Ascending aorta (tissue), 2 donors: ENCODE results near the gene FYB2. TPM values are rescaled to one million over a fixed set of nuclear protein-coding genes. Genes with fewer than 3 reads are reported as not detected.

ENCODE experiments used
- DNase-seq, 2 donors: peaks; one replicate each; pipeline ENCODE4 v3.0.0-alpha.2; 2019; ENCODE audit warnings: low spot score in 2 of 2
- H3K27ac ChIP-seq, 2 donors: fragments of 200-600 bp; sonication (generic); one replicate each; pipeline ENCODE4 v1.5.1; 2016 to 2017; ENCODE audit warnings: mild to moderate bottlenecking in 1 of 2
- H3K27me3 ChIP-seq: fragments of 200-600 bp; sonication (generic); one replicate; pipeline ENCODE4 v1.5.1; 2017
- H3K36me3 ChIP-seq, 2 donors: fragments of 200-600 bp; sonication (generic); one replicate each; pipeline ENCODE4 v1.5.1; 2016
- H3K4me1 ChIP-seq, 2 donors: fragments of 200-600 bp; sonication (generic); one replicate each; pipeline ENCODE4 v1.5.1; 2016 to 2017; ENCODE audit warnings: mild to moderate bottlenecking in 1 of 2
- H3K4me3 ChIP-seq, 2 donors: fragments of 200-600 bp; sonication (generic); one replicate each; pipeline ENCODE4 v1.5.1; 2016 to 2017; ENCODE audit warnings: mild to moderate bottlenecking in 1 of 2
- H3K9me3 ChIP-seq, 2 donors: fragments of 200-600 bp; sonication (generic); one replicate each; pipeline ENCODE4 v1.5.1; 2016
- intact Hi-C: fragments of 100-400 bp; cut with DNase I; formaldehyde crosslinking; loops from one replicate; pipeline ENCODE4 v1.15.1; 2023
- total RNA-seq: library from RNA; depleted of rRNA; stranded (reverse); fragments of >200 nt; gene quantifications from one replicate; pipeline ENCODE4 v1.1.0, GENCODE V29; 2016
- TF ChIP-seq, protein P1 (sequence below), 3 experiments: fragments of 200-600 bp in 2 of 3; fragments of 450-650 bp in 1 of 3; sonication (generic) in 2 of 3; IDR thresholded peaks; one replicate each; pipeline ENCODE4 v1.5.1; 2016 to 2019; ENCODE audit warnings: antibody characterized with exemption in 3 of 3, mild to moderate bottlenecking in 1 of 3, moderate library complexity in 1 of 3

Gene FYB2
- total RNA-seq, 1 donor from 2014 or later, result not detected

DNA sequence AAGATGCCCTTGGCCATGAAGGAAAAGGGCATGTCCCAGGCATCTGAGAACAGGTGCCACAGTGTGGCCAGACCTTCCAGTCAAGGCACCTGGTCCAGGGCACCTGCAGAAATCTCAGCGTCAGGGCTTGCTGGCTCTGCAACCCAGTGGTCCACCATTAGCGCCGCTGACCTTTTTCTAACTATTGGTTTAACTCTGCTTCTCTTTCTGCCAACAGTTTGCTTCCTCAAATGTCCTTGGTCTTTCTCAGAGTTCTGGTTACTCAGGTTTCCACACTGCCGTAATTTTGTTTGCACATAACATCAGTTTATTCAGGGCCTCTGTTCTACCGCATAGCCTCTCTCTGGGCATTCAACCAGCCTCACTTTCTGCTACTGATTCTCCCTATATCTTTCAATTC is 16.5 kb upstream of the FYB2 start:
- TF ChIP-seq, protein P1, sequence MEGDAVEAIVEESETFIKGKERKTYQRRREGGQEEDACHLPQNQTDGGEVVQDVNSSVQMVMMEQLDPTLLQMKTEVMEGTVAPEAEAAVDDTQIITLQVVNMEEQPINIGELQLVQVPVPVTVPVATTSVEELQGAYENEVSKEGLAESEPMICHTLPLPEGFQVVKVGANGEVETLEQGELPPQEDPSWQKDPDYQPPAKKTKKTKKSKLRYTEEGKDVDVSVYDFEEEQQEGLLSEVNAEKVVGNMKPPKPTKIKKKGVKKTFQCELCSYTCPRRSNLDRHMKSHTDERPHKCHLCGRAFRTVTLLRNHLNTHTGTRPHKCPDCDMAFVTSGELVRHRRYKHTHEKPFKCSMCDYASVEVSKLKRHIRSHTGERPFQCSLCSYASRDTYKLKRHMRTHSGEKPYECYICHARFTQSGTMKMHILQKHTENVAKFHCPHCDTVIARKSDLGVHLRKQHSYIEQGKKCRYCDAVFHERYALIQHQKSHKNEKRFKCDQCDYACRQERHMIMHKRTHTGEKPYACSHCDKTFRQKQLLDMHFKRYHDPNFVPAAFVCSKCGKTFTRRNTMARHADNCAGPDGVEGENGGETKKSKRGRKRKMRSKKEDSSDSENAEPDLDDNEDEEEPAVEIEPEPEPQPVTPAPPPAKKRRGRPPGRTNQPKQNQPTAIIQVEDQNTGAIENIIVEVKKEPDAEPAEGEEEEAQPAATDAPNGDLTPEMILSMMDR (IDR thresholded peaks at IDR 0.05), result no peak
- no peaks in the 10 kb centered on the region for H3K36me3 ChIP-seq
- H3K4me3 ChIP-seq, result no peak overlapping the region
- DNase-seq, result no peak
- intact Hi-C loops, result loop anchor here (10.0 kb wide), 1 partner anchor 1329 kb away; no protein-coding TSS in a partner anchor
- H3K9me3 ChIP-seq, result peaks cover 0 to 4% of the 10 kb centered on the region in 2 donors
- no peaks in the 10 kb centered on the region for H3K27me3 ChIP-seq
- H3K4me1 ChIP-seq, result no peaks in the 10 kb centered on the region
- H3K27ac ChIP-seq, result no peak overlapping the region

DNA sequence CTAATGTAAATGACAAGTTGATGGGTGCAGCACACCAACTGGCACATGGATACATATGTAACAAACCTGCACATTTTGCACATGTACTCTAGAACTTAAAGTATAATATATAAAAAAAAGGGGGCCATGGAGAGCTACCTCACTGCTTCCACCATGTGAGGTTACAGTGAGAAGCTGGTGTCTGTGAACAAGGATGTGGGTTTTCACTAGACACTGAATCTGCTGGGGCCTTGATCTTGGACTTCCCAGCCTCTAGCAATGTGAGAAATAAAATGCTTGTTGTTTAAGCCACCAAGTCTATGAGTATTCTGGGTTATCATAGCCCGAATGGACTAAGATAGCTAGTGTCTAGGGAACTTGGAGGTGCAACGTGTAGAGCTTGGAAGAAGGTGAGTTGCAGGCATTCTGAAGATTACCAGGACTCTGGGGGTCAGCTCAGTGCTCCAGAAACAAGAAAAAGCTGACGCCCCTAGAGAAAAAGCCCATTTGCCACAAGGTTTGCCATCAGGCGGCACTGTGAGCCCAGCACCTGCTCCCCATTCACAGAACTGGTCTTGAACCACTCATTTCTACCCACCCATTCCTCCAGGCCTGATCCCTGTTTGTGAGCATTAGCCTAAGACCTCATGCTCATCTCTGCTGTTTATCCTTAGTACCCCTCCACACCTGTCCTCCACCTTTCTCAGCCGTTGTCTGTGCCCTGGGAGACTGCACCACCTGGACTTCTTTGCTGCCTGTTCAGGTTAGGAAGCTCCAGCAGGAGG is 15.1 kb upstream of the FYB2 start:
- Histone ChIP-seq H3K27me3 (no peaks in the 10 kb centered on the region), H3K4me1 (no peaks in the 10 kb centered on the region), H3K27ac (no peak overlapping the region), H3K4me3 (no peak overlapping the region), H3K36me3 (no peaks in the 10 kb centered on the region), H3K9me3 (no peaks in the 10 kb centered on the region)
- DNase-seq, result no peak
- intact Hi-C loops, result loop anchor here (10.0 kb wide), 1 partner anchor 1330 kb away; no protein-coding TSS in a partner anchor
- TF ChIP-seq, protein P1 (IDR thresholded peaks at IDR 0.05), result no peak

DNA sequence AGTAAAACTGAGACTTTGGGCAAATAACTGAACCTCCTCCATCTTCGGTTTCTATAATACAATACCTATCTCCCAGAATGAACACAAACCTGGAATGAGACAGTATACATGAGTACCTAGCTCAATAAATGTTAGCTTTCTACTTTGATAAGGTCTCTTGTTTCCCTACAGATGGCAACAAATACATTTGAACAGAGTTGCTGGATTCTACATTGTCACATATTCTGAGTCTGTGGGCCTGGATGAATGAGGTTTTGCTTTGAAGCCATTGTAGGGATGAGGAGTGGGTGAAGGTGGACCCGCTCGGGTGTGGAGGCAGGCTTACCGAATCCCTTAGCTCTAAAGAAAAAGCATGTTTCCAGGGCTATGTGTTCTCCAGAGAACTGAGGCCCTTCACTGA is 13.9 kb upstream of the FYB2 start:
- Histone ChIP-seq H3K27ac (peak overlapping the region in 1 of 2 donors; percentile 63), H3K36me3 (no peaks in the 10 kb centered on the region), H3K9me3 (no peaks in the 10 kb centered on the region), H3K27me3 (no peaks in the 10 kb centered on the region), H3K4me3 (no peak overlapping the region), H3K4me1 (no peaks in the 10 kb centered on the region)
- TF ChIP-seq, protein P1 (IDR thresholded peaks at IDR 0.05), result no peak
- DNase-seq, result no peak
- intact Hi-C loops, result loop anchor here (10.0 kb wide), 1 partner anchor 1332 kb away; no protein-coding TSS in a partner anchor

DNA sequence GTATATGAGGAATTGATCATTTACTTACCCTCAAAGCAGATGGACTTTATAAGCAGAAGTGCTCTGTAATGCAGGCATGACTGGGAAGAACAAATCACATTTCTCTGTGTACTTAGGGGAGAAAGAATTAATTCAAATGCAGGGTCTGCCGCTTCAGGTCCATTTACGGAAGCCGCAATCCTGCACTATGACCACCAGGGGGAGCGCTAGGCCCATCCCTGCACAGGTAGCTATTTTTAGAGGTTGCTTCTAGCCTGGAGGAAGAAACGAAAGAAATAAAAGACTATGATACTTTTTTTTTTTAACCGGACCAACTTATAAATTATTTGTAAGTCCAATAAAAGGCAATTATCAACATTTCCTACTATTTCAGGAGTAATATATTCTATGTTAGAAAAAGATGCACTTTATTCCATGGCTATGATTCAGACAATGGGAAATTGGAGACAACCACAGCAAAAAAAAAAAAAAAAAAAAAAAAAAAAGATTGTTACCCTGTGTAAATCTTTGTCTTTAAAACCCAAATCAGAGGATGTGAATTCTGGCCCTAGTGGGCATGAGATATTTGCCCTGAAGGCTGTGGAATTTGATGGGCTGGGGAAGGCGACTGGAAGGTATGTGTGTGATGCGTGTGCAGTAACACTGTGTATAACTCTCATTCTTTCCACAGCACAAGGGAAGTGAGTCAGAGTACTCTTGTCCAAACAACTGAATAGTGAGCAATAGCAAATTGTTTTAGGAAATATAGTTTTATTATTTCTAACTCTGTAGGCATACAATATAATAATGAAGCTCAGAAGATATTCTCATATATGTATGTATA is 12.9 kb upstream of the FYB2 start:
- TF ChIP-seq, protein P1 (IDR thresholded peaks at IDR 0.05), result peak; percentile 59 to 97 (median 92)
- H3K27ac ChIP-seq, result no peak overlapping the region
- H3K4me3 ChIP-seq, result peak overlapping the region in 1 of 2 donors; percentile 22
- H3K36me3 ChIP-seq, result no peaks in the 10 kb centered on the region
- no peaks in the 10 kb centered on the region for H3K4me1 ChIP-seq
- no peaks in the 10 kb centered on the region for H3K9me3 ChIP-seq
- no peaks in the 10 kb centered on the region for H3K27me3 ChIP-seq
- intact Hi-C loops, result loop anchor here (10.0 kb wide), 1 partner anchor 1333 kb away; no protein-coding TSS in a partner anchor
- DNase-seq, result peak in 1 of 2 donors; percentile 75

DNA sequence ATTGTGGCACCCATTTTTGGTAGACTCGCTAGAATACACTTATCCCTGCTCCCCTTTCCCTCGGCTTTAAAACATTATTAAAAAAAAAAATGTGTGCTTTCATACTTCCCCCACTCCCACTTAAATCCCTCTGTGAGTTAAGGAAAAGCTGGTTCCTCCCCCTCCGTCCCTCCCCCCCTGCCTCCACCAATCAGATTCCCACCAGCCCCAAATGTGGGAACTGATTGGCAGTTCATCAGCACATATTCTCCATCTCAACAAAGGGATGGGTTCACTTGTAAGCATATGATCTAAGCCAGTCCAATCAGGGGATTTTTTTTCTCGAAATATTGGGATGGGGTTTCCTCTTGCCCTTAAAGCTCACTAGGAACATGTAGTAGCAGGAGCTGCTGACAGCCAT is 10.8 kb upstream of the FYB2 start:
- Histone ChIP-seq H3K27ac (no peak overlapping the region), H3K9me3 (no peaks in the 10 kb centered on the region), H3K27me3 (no peaks in the 10 kb centered on the region), H3K4me1 (no peaks in the 10 kb centered on the region), H3K36me3 (no peaks in the 10 kb centered on the region), H3K4me3 (no peak overlapping the region)
- intact Hi-C loops, result loop anchor here (10.0 kb wide), 1 partner anchor 1335 kb away; no protein-coding TSS in a partner anchor
- no peak for DNase-seq
- TF ChIP-seq, protein P1 (IDR thresholded peaks at IDR 0.05), result no peak
